H1 (cell line): Measurements from ENCODE around the gene SLC24A3. TPM values are rescaled to one million over a fixed set of nuclear protein-coding genes. Genes with fewer than 3 reads are reported as not detected.

Experiments used
- BACH1 ChIP-seq: IDR thresholded peaks from 2 replicates; pipeline ENCODE4 v1.6.1; 2012; ENCODE audit warnings: low read length, improper control_type of control experiment
- CHD7 ChIP-seq: fragments of 300-600 bp; sonication (generic); IDR thresholded peaks from 2 replicates; pipeline ENCODE4 v1.7.1; 2012; ENCODE audit warnings: low read length, moderate library complexity, mild to moderate bottlenecking, inconsistent platforms; ENCODE audit not compliant: insufficient replicate concordance
- CREB1 ChIP-seq: IDR thresholded peaks from 2 replicates; pipeline ENCODE4 v1.6.1; 2012; ENCODE audit warnings: inconsistent platforms
- HDAC6 ChIP-seq: IDR thresholded peaks from one replicate; pipeline ENCODE4 v1.7.1; 2012; ENCODE audit warnings: low read depth, mild to moderate bottlenecking, inconsistent platforms, low read length, moderate library complexity
- MAFK ChIP-seq: IDR thresholded peaks from 2 replicates; pipeline ENCODE4 v1.6.1; 2012; ENCODE audit warnings: low read depth, mild to moderate bottlenecking, improper control_type of control experiment, low read length
- MAX ChIP-seq: IDR thresholded peaks from 2 replicates; pipeline ENCODE4 v1.6.1; 2012; ENCODE audit warnings: inconsistent platforms
- NRF1 ChIP-seq: IDR thresholded peaks from 2 replicates; pipeline ENCODE4 v1.6.1; 2011; ENCODE audit warnings: mild to moderate bottlenecking, low read depth, low read length, improper control_type of control experiment
- PHF8 ChIP-seq: fragments of 200-600 bp; sonication (generic); conservative IDR thresholded peaks from 2 replicates; pipeline ENCODE4 v1.7.1; 2012; ENCODE audit warnings: low read depth, mild to moderate bottlenecking, inconsistent platforms, low read length, moderate library complexity
- POLR2AphosphoS5 ChIP-seq: IDR thresholded peaks from 2 replicates; pipeline ENCODE4 v1.6.1; 2011; ENCODE audit warnings: low read depth, low read length
- POU5F1 ChIP-seq: IDR thresholded peaks from 2 replicates; pipeline ENCODE4 v1.6.1; 2011; ENCODE audit warnings: low read depth, mild to moderate bottlenecking, low read length, moderate library complexity
- RFX5 ChIP-seq: IDR thresholded peaks from 2 replicates; pipeline ENCODE4 v1.6.1; 2011; ENCODE audit warnings: low read depth, low read length, improper control_type of control experiment, borderline replicate concordance
- SP1 ChIP-seq: IDR thresholded peaks from 2 replicates; pipeline ENCODE4 v1.6.1; 2011; ENCODE audit warnings: low read depth, low read length
- TEAD4 ChIP-seq: IDR thresholded peaks from 2 replicates; pipeline ENCODE4 v1.6.1; 2012; ENCODE audit warnings: low read depth, low read length, inconsistent platforms, mixed read lengths
- polyA plus RNA-seq, 7 experiments: library from polyadenylated mRNA; depleted of rRNA in 3 of 7; stranded (reverse) in 5 of 7; unstranded in 2 of 7; fragments of >200 nt in 5 of 7; fragments of 200-250 nt in 2 of 7; gene quantifications; 1 replicate in 5 of 7; 2 replicates in 1 of 7; 4 replicates in 1 of 7; pipeline versions ENCODE4 v1.2.1 to v1.2.3, GENCODE V29; 2011 to 2013; ENCODE audit warnings: missing spikeins in 2 of 7, mixed read lengths in 2 of 7
- total RNA-seq: library from RNA; stranded (reverse); fragmentation: NEBNext Ultra II Directional; extraction: Animal tissue kit (Norgen Biotek cat#: 25700); gene quantifications from 2 replicates; pipeline ENCODE4 v1.2.1, GENCODE V29; 2021

SLC24A3 gene
- total and polyA plus RNA-seq, 2 of the 8 experiments (the other 6 are each of a cell fraction or from before 2014, with no cell fraction given): 4.5 to 6.3 TPM

- TF ChIP-seq CHD7: no peak
- no peak for TF ChIP-seq MAFK
- TF ChIP-seq RFX5: no peak
- no peak for TF ChIP-seq BACH1
- TF ChIP-seq TEAD4: peak; percentile 86
- TF ChIP-seq NRF1: no peak
- no peak for TF ChIP-seq POLR2AphosphoS5
- TF ChIP-seq PHF8: no peak
- TF ChIP-seq HDAC6: no peak
- TF ChIP-seq MAX: peak; percentile 49; the same call in 1 of the 2 replicates
- TF ChIP-seq POU5F1: no peak
- TF ChIP-seq SP1: peak; percentile 73
- TF ChIP-seq CREB1: no peak
These were observed 408.0 kb downstream of the SLC24A3 start (continued) for GRCh38 chr20:19620446-19620845.
